Neuron (in vitro differentiated cells): ENCODE results near the gene PINLYP.

Source experiments
- H2AFZ ChIP-seq: one replicate; pipeline ENCODE4 v1.6.1; 2013; ENCODE audit warnings: low read depth, mild to moderate bottlenecking, inconsistent platforms, low read length, moderate library complexity
- H3K27me3 ChIP-seq: one replicate; pipeline ENCODE4 v1.6.1; 2013; ENCODE audit warnings: low read length; ENCODE audit not compliant: insufficient read depth
- H3K36me3 ChIP-seq: one replicate; pipeline ENCODE4 v1.6.1; 2013; ENCODE audit warnings: low read length; ENCODE audit not compliant: insufficient read depth
- H3K4me1 ChIP-seq: one replicate; pipeline ENCODE4 v1.6.1; 2013; ENCODE audit warnings: low read length; ENCODE audit not compliant: insufficient read depth
- H3K4me3 ChIP-seq: 2 replicates; pipeline ENCODE4 v1.5.1; 2013; ENCODE audit warnings: mild to moderate bottlenecking, low read length, moderate library complexity
- H3K9me3 ChIP-seq: one replicate; pipeline ENCODE4 v1.6.1; 2013; ENCODE audit warnings: low read length

Gene PINLYP

GRCh38 chr19:43623889-43624670, 48.5 kb downstream of the PINLYP start:
- Histone ChIP-seq H3K9me3 (no peaks in the 10 kb centered on the region), H3K36me3 (peaks cover 64% of the 10 kb centered on the region), H2AFZ (no peak overlapping the region), H3K4me1 (peaks cover 10% of the 10 kb centered on the region), H3K27me3 (no peaks in the 10 kb centered on the region), H3K4me3 (no peak overlapping the region)

- Histone ChIP-seq H3K4me3 (no peak overlapping the region), H2AFZ (no peak overlapping the region), H3K36me3 (peaks cover 64% of the 10 kb centered on the region), H3K9me3 (no peaks in the 10 kb centered on the region), H3K4me1 (peaks cover 9% of the 10 kb centered on the region), H3K27me3 (no peaks in the 10 kb centered on the region)
Measured at GRCh38 chr19:43624933-43625332, 49.3 kb downstream of the PINLYP start.

DNA sequence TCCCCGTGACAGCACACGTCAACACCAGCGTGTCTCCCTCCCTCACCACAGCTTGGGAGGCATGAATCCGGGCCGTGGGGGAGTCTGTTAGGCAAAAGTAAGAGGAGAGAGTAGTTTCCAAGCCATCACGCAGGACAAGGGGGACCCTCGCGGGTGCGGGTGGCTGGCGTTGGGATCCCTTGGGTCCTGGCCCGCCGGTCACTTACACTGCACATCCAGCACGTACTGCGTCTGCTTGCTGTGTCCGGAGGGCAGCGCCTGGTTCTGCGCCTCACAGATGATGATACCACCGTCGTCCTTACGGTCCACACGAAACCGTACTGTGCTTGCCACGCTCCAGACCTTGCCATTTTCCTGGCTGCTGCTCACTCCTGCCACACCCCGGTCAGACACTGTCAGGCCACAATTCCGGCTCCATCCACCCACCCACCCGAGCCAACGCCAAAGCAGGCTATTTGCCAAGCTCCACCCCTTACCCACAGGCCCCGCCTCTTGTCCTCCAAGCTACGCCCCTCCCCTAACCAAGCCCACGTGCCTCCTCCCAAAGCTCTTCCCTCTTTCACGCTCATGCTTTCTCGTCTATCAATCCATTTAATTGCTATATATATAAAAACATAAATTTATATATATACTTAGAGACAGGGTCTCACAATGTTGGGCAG, 50.4 kb downstream of the PINLYP start:
- Histone ChIP-seq H3K4me3 (no peak overlapping the region), H3K36me3 (peaks cover 64% of the 10 kb centered on the region), H3K4me1 (no peaks in the 10 kb centered on the region), H2AFZ (no peak overlapping the region), H3K9me3 (no peaks in the 10 kb centered on the region), H3K27me3 (no peaks in the 10 kb centered on the region)

DNA sequence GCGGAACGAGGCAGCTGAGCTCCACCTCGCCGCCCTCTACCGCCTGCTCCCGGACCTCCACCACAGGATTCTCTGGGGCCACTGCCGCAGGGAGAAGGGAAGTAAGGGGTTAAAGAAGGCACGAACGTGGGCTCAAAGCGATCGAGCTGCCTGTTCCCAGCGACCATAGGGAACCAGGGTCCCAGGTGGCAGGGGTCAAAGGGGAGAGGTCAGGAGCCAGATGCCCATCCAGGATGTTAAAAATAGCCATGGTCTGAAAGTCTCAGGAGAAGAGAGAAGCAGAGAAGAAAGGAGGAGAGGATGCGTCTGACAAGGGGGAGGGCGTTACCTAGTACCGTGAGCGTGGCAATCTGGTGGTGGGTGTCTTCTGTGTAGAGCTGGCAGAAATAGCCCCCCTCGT, 51.2 kb downstream of the PINLYP start:
- H3K9me3 ChIP-seq, result no peaks in the 10 kb centered on the region
- no peak overlapping the region for H2AFZ ChIP-seq
- H3K36me3 ChIP-seq, result peaks cover 61% of the 10 kb centered on the region
- no peaks in the 10 kb centered on the region for H3K4me1 ChIP-seq
- H3K27me3 ChIP-seq, result no peaks in the 10 kb centered on the region
- H3K4me3 ChIP-seq, result no peak overlapping the region

- Histone ChIP-seq H3K36me3 (peaks cover 45% of the 10 kb centered on the region), H3K9me3 (no peaks in the 10 kb centered on the region), H3K4me1 (no peaks in the 10 kb centered on the region), H3K27me3 (no peaks in the 10 kb centered on the region), H3K4me3 (no peak overlapping the region), H2AFZ (no peak overlapping the region)
Measured at GRCh38 chr19:43628646-43629326, 53.2 kb downstream of the PINLYP start.

DNA sequence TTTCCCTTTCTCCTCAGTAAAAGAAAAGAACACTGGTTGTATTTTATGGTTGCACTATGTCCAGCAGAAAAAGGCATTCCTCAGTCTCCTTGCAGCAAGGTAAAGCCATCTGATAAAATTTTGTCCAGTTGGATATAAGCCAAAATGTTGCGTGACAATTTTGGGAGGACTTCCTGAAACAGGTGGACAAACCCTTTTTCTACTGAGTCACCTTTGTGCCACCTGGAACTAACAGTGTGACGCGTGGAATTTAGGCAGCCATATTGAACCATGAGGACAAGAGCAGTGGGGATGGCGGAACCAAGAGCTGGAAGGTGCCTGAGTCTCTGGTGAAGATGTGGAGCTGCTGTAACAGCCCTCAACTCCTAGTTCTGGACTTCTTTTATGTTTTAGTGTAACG, 55.9 kb downstream of the PINLYP start:
- H3K9me3 ChIP-seq, result no peaks in the 10 kb centered on the region
- H3K4me1 ChIP-seq, result peaks cover 24% of the 10 kb centered on the region
- H3K4me3 ChIP-seq, result no peak overlapping the region
- peaks cover 19% of the 10 kb centered on the region for H3K36me3 ChIP-seq
- H2AFZ ChIP-seq, result no peak overlapping the region
- no peaks in the 10 kb centered on the region for H3K27me3 ChIP-seq
